ENCODE measurements around the gene SYDE2.
"Not testable (repeated sequence)": the region's sequence is repeated elsewhere in the genome, so short reads cannot be mapped to it uniquely, and the experiment has no call there.

Gene SYDE2

GRCh38 chr1:85203573-85204171 is 2.9 kb upstream of the SYDE2 start:
- no peak for DNase-seq

DNA sequence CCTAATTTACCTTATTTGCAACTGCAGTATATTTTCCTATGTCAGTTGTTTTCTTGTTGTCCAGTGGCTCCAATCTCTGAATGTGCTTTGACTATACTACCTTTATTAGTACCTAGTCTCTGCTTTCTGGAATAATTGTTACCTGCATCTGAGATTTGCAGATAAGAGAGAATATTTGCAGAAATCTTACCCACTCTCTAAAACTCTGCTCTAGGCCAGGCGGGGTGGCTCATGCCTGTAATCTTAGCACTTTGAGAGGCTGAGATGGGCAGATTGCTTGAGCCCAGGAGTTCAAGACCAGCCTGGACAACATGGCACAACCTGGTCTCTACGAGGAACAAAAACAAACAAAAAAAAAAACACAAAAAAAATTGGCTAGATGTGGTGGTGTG is 2.0 kb upstream of the SYDE2 start:
- no peak for DNase-seq

DNA sequence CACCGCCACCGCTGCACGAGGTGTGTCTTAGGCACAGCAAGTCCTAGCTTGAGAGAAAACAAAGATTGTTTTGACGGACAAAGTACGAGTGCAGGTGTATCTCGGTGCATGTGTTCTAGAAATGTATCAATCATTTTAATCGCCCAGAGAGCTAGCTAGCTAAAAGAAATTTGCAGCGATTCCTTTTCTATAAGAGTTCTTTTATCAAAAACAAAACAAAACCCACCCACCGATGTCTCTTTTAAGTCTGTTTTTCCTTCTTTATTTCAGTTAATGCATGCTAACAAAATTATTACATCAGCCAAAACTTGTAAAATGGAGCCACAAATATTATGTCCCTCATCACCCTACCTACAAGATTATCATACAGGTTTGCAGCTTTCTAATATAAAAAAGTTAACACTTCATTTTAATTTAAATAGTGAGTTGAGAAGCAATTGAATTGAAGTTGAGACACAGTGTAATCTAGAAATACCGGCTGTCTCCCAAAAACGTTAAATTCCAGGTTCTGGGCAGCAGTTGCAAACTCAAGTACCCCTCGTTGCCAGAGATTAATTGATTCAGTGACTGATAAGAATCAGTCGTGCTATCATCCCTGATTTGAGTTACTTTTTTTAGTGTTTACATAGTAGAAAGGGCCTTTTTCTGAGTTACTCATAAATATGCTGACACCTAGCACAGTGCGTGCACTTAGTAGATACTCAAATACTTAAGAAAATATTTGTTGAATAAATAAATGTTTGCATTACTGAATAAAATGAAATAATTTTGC is 1.5 kb upstream of the SYDE2 start:
- no peak for DNase-seq

DNA sequence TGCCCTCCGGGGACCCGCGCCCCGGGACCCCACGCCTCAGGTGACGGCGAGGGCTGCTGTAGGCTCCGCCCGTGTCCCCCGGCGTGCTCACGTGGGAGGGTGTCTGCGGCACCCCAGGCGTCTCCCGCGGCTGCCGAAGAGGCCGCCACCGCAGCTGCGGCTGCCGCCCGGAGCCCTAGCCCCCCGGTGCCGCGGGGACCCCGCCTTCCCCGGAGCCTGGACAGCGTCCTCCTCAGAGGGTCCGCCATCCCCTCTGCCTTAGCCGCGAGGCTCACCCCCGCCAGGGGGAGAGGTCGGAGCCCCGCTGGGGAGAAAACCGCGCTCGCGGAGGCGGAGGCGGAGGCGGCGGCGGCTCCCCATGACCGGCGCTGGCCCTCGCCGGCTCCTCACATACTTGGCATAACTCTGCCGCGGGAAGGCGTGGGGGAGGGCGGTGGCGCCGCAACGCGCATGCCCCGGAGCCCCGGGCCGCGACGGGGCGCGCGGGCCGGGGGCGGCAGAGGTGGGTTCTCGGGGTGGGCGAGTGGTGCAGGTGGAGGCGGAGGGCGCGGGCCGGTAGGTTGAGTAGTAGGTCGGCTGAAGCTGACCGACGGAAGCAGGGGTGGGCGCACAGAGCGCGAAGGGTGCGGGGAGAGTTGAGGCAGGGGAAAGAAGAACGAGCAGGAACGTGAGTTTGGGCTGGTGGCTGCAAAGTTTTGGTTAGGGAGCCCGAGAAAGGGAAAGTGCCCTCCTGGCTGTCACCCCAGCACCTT is 700 bp upstream of the SYDE2 start:
- DNase-seq: peak; percentile 15

- no peak for DNase-seq
These were observed 951 bp downstream of the SYDE2 start for GRCh38 chr1:85199667-85200462.

GRCh38 chr1:85198864-85199263 is 2.0 kb downstream of the SYDE2 start:
- DNase-seq: no peak

DNA sequence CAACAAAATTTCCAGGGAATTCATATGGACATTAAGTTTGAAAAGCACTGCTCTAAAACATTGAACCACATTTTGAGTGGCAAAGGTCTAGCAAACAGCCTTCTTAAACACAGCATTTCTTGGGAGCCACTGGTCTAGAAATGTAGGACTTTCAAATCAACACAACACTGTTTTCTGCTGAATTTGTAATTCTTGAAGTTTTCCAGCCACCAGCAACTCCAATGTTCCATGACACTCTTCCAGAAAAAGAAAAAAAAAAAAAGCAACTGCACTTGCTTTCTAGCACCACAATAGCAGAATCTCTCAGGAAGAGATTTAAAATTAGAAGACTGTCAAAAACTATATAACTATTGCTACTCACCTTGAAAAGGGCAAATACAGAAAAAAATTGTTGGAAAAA is 4.5 kb downstream of the SYDE2 start:
- no peak for DNase-seq

- DNase-seq: no peak
These were observed 5.1 kb downstream of the SYDE2 start for GRCh38 chr1:85195703-85196102.

- DNase-seq: not testable (repeated sequence)
These were observed 8.7 kb downstream of the SYDE2 start for GRCh38 chr1:85192129-85192528.

DNA sequence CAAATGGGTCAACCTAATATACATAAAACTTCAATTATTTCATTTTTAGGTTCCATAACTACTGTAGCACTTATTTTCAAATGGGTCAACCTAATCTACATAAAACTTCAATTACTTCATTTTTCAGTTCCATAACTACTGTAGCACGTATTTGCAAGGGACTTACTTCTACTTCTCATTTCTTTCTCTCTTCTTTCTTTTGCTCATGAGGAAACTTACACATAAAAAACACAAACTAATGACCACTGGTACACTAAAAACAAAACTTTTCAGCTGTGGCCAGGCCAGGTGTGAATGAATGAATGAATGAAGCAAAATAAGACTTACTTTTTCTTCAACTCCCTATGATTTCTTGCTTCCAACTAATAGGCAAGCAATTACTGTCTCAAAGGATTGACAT is 11.7 kb downstream of the SYDE2 start:
- no peak for DNase-seq

GRCh38 chr1:85188530-85188929 is 12.3 kb downstream of the SYDE2 start:
- DNase-seq: no peak

- DNase-seq: not testable (repeated sequence)
These were observed 13.8 kb downstream of the SYDE2 start for GRCh38 chr1:85187021-85187420.

GRCh38 chr1:85184245-85184644 is 16.6 kb downstream of the SYDE2 start:
- no peak for DNase-seq

DNA sequence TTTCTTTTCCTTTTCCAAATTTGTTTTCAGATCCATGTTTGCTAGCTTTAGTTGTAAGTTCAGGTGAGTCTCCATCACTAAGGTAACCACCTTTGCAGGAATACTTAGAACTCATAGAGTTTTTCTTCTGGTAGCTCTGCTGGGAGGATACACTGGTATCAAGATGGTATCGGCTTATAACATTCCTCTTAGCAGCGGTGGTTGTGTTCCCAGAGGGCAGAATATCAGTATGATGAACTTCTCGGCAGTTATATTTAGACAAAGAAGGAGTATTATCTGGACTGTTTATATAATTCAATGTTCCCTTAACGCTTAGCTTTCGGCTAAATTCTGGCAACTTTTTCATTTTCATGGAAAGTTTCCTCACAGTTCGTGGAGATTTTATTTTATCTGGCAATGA is 18.1 kb downstream of the SYDE2 start:
- DNase-seq: no peak

DNA sequence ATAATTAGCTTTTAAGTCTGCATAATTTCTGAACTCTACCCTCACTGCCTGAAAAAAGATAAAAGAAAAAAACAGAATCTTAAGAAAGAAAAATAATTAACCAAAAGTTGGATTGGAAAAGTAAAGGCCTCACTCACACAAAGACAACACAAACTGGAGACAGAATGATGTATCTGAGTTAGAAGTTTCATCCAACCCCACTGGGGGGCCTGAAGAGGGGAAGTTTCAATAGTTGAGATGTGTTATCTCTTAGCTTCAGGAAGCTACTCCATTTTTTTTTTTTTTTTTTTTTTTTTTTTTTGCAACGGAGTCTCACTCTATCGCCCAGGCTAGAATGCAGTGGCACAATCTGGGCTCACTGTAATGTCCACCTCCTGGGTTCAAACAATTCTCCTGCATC is 19.9 kb downstream of the SYDE2 start:
- no peak for DNase-seq

DNA sequence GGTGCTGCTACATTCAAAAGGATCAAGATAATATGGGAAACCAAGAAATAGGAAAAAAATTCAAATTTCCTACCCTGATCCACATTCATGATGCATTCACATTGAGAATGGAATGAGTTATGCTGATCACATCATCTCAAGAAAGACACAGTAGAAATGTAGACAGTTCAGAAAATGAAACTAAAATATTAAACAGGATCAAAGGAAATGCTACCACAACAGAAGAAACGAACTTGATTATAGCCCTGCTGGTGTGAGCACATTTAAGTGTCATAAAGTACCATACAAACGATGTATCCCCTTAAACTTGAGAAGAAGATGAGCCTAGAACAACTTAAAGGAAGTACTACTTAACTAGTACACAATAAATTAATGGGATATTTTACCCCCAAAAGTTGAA is 21.3 kb downstream of the SYDE2 start:
- DNase-seq: no peak

- no peak for DNase-seq
These were observed 22.4 kb downstream of the SYDE2 start for GRCh38 chr1:85178396-85178795.

DNA sequence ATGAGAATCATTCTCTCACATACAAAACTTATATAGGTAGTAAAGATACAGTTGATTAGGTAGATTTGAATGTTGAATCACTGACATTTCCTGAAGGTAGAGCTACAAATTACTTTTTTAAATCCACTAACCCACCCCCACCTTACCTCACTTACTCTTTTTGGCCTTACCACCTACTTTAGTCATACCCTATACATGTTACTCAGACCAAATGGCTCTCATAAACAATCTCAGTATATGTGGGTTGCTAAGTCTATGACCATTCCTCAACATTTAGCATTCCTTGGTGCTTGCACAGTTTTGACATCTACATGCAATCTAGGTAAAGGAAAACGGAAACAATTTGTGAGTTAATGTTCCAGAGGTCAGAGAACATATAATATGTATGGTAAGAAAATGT is 26.3 kb downstream of the SYDE2 start:
- no peak for DNase-seq

DNA sequence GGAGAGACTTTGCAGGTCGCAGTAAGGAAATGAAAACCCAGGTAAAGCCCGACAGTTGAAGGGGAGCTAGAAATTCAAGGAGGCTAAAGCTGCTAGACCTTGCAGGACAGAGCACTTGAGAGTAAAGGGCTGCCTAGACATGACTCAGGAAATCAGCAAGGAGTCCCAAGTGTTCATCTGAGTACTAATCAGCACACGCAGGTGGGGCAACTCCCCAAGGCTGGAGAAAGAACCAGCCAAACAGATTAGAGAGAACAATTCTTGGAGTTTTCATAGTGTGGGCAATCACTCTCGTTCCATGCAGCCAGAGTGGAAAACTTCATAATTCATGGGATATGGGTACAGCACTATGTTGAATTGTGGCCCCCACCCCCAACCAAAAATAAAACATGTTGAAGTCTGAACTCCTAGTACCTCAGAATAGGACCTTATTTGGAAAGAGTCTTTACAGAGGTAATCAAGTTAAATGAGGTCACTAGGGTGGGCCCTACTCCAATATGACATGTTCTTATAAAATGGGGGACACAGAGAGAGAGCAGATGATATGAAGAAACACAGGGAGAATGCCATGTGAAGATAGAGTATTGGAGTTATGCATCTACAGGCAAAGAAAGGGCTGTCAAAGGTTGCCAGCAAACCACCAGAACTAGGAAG is 28.0 kb downstream of the SYDE2 start:
- DNase-seq: no peak

- no peak for DNase-seq
These were observed 29.1 kb downstream of the SYDE2 start for GRCh38 chr1:85171721-85172120.

- DNase-seq: no peak
These were observed 31.9 kb downstream of the SYDE2 start for GRCh38 chr1:85168884-85169283.

- DNase-seq: no peak
These were observed 34.5 kb downstream of the SYDE2 start for GRCh38 chr1:85166351-85166750.

DNA sequence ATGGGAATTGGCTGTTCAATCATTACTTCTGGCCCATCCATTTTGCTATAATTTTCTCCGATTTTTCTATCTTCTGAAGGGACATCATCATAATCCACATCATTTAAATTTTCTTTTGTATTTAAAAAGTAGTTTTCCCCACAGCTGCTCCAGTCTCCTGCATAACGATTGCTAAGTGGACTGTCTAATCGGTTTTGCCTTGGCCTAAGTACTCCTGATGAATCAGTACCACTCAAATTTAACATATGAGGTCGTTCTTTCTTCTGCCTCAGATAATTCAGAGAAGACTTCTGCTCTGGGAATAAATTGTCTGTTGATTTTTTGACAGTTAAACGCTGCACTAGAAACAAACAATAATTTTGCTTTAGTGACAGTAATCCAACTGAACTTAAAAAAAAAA is 41.9 kb downstream of the SYDE2 start:
- DNase-seq: no peak

Data from NCI-H2107 (cell line).